ENCODE data around the gene FGFR3.

DNA sequence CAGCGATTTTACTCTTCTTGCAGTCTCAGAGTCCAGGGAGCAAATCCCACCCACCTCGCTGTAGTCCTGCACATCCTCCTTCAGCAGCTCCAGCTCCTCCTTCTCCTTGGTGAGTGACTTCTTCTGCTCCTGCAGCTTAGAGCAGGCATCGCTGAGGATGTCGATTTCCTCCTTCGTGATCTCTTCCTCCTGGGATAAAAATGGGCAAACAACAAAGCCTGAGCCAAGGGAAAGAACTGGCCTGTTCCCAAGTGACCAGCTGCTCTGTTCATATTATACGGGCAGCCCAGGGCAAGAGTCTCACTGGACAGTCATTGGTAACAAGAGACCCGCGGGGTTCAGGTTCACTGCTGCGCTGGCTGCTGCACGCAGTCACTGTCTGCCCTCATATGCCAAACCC lies 26.2 kb downstream of the FGFR3 start:
- TF ChIP-seq CTCF (IDR thresholded peaks at IDR 0.05; ENCODE audit: low read depth, low read length) (no peak), EZH2phosphoT487 (IDR thresholded peaks at IDR 0.05; ENCODE audit: low read depth) (no peak)
